Measurements from ENCODE around the gene CDO1.

- TF ChIP-seq POLR2A (IDR thresholded peaks at IDR 0.05; ENCODE audit: low read depth, low read length) (no peak), POLR2AphosphoS5 (IDR thresholded peaks at IDR 0.05; ENCODE audit: low read depth, low read length) (no peak), SPI1 (IDR thresholded peaks at IDR 0.05; ENCODE audit: low read depth, low read length) (no peak), TAF1 (IDR thresholded peaks at IDR 0.05; ENCODE audit: low read depth, low read length) (no peak), PAX5 (IDR thresholded peaks at IDR 0.05; ENCODE audit: insufficient read depth, low read length, severe bottlenecking) (no peak), POU2F2 (IDR thresholded peaks at IDR 0.05; ENCODE audit: low read depth, low read length) (no peak)
Measured at GRCh38 chr5:115770466-115770865, 46.0 kb downstream of the CDO1 start.

Data from GM12891 (cell line).